ENCODE results near the gene C21orf58.
"Not testable (repeated sequence)": the region's sequence is repeated elsewhere in the genome, so short reads cannot be mapped to it uniquely, and the experiment has no call there.

The C21orf58 gene

DNA sequence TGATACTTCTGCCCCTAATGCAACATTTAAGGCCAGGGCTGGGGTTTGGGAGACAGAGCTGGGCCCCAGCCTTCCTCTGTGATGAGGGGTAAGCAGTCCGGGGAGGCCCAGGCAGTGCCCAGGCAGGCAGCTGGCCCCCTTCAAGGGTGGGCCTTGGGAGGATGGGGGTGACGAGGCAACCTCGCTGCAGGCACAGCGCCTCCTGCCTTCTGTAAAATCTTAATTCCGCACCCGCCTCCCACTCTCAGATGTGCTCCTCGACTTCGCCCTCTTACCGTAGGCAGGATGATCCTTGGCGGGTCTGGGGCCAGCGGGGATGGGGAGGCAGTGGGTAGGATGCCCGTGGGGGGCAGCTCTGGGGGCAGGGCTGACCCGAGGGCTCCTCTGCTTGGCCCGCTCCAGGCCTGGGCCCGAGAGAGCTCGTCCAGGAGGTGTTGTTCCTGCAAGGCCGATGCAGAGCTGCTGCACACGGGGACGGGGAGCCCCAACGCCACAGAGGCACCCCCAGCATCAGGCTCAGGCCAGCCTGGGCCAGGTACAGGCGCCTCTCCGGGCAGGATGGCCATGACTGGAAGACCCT lies 9.1 kb downstream of the C21orf58 start:
- TF ChIP-seq, protein P1, sequence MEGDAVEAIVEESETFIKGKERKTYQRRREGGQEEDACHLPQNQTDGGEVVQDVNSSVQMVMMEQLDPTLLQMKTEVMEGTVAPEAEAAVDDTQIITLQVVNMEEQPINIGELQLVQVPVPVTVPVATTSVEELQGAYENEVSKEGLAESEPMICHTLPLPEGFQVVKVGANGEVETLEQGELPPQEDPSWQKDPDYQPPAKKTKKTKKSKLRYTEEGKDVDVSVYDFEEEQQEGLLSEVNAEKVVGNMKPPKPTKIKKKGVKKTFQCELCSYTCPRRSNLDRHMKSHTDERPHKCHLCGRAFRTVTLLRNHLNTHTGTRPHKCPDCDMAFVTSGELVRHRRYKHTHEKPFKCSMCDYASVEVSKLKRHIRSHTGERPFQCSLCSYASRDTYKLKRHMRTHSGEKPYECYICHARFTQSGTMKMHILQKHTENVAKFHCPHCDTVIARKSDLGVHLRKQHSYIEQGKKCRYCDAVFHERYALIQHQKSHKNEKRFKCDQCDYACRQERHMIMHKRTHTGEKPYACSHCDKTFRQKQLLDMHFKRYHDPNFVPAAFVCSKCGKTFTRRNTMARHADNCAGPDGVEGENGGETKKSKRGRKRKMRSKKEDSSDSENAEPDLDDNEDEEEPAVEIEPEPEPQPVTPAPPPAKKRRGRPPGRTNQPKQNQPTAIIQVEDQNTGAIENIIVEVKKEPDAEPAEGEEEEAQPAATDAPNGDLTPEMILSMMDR (IDR thresholded peaks at IDR 0.05; ENCODE audit: control extremely low read depth, extremely low read depth, low read depth, missing control alignments), result no peak
- CTCF ChIA-PET, result no interaction called here
- POLR2A ChIA-PET, result interaction anchor here (0.6 kb wide), 1 partner anchor 158 kb away, joined by 3 read pairs; no protein-coding TSS in a partner anchor
- DNase-seq (ENCODE audit: extremely low spot score), result no peak

GRCh38 chr21:46312949-46313348 lies 10.7 kb downstream of the C21orf58 start:
- DNase-seq (ENCODE audit: extremely low spot score), result no peak
- TF ChIP-seq, protein P1 (IDR thresholded peaks at IDR 0.05; ENCODE audit: control extremely low read depth, extremely low read depth, low read depth, missing control alignments), result no peak
- ChIA-PET CTCF (no interaction called here), POLR2A (no interaction called here)

GRCh38 chr21:46311568-46311967 lies 12.1 kb downstream of the C21orf58 start:
- DNase-seq (ENCODE audit: extremely low spot score), result no peak
- TF ChIP-seq, protein P1 (IDR thresholded peaks at IDR 0.05; ENCODE audit: control extremely low read depth, extremely low read depth, low read depth, missing control alignments), result no peak
- CTCF ChIA-PET, result no interaction called here
- POLR2A ChIA-PET, result no interaction called here

- CTCF ChIA-PET, result interaction anchor here (1.2 to 1.7 kb wide), 2 partner anchors 10 to 157 kb away, joined by 3 to 7 read pairs; no protein-coding TSS in a partner anchor
- DNase-seq (ENCODE audit: extremely low spot score); POLR2A ChIA-PET: not testable (repeated sequence)
Measured at GRCh38 chr21:46310260-46310659, 13.4 kb downstream of the C21orf58 start.

- ChIA-PET POLR2A (no interaction called here), CTCF (no interaction called here)
- TF ChIP-seq, protein P1 (IDR thresholded peaks at IDR 0.05; ENCODE audit: control extremely low read depth, extremely low read depth, low read depth, missing control alignments), result no peak
- no peak for DNase-seq (ENCODE audit: extremely low spot score)
Measured at GRCh38 chr21:46308431-46308830, 15.2 kb downstream of the C21orf58 start.

DNA sequence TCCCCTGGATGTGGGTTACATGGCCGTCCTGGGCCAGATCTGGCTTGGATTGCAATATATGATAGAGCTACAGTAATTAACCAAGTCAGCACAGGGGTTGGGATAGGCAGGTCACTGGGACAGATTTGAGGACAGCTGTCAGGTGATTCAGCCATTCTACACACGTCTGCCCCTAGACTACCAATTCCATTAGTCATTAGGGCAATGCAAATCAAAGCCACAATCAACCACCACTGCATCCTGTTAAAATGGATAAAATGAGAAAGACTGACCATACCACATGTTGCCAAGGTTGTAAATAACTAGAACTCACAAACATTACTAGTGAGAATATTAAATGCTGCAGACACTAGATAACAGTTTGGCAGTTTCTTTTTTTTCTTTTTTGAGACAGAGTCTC lies 16.0 kb downstream of the C21orf58 start:
- POLR2A ChIA-PET, result no interaction called here
- TF ChIP-seq, protein P1 (IDR thresholded peaks at IDR 0.05; ENCODE audit: control extremely low read depth, extremely low read depth, low read depth, missing control alignments), result no peak
- CTCF ChIA-PET, result no interaction called here
- DNase-seq (ENCODE audit: extremely low spot score), result no peak

DNA sequence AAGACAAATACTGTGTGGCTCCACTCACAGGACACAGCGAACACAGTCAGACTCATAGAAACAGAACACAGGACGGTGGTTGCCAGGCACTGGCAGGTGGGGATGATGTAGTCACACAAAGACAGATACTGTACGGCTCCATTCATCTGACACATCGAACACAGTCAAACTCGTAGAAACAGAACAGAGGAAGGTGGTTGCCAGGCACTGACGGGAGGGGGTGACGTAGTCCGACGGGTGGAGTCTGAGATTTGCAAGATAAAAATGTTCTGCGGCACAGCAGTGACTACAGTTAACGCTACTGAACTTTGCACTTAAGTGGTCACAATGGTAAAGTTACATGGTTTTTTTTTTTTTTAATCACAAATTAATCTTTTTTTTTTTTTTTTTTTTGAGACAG lies 18.7 kb downstream of the C21orf58 start:
- ChIA-PET POLR2A (no interaction called here), CTCF (no interaction called here)
- DNase-seq (ENCODE audit: extremely low spot score), result no peak
- TF ChIP-seq, protein P1 (IDR thresholded peaks at IDR 0.05; ENCODE audit: control extremely low read depth, extremely low read depth, low read depth, missing control alignments), result no peak

Data from GM10248 (cell line).